ENCODE data around the gene NPEPL1.

Gene NPEPL1

DNA sequence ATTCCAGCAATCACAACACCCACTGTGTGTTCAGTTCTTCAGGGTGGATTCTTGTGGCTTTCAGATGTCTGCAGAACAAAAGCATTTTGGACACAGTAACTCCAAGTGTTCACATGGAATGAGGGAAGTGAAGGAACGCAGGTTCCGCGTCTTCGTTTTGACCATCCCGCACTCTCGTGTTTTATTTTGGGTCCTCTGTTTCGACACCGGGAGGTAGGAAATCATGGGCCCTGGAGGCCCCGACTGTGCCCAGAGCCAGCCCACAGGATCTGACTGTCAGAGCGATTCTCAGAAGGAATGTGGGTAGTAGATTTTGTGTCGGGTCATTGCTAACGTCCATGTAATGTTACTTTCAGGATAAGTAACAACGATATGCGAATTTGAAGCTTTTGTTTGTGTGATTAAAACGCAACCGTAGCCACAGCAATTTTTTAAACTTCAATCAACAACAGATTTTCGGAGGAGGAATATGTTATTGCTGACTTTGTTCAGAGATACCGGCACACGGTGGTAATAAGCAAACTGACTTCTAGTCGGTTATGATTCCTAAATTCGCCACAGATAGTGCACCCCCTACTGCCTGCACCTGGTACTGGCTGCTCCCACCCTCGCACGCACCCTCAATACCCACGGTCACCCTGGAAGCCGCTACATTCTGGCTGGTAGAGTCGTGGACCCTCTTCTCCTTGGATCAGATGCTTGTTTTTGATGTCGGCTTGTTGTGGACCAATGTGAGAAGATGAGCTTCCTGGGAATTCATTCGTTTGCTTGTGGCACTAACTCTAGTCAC is 10.5 kb downstream of the NPEPL1 start:
- no peak for DNase-seq

DNA sequence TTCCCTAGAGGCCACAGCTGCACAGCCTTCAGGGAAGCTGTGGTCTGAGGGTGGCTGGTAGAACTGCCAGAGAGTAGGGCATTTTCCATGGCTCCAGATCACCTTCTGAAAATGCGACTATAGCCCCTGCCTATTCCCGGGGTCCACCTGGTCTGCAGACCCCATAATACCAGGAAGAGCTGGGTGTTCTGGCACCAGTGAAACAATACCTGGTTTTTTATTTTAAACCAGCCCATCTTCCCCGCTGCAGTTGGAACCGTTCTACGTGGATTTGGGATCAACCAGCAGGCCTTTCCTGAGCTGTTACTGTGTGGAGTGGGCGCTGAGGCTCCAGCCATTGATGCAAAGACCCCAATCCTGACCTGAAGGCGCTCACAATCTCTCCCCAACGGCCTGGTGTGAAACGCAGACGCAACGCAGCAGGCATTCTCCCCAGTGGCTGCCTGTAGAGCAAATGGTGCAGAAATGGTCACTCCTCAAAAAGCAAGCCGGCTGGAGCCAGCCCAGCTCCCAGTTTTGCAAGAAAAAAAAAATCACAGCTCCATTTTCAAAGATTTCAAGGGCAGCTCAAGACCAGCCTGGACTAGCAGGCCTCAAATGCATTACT is 11.3 kb downstream of the NPEPL1 start:
- no peak for DNase-seq

GRCh38 chr20:58705208-58705926 is 12.8 kb downstream of the NPEPL1 start:
- DNase-seq, result no peak

DNA sequence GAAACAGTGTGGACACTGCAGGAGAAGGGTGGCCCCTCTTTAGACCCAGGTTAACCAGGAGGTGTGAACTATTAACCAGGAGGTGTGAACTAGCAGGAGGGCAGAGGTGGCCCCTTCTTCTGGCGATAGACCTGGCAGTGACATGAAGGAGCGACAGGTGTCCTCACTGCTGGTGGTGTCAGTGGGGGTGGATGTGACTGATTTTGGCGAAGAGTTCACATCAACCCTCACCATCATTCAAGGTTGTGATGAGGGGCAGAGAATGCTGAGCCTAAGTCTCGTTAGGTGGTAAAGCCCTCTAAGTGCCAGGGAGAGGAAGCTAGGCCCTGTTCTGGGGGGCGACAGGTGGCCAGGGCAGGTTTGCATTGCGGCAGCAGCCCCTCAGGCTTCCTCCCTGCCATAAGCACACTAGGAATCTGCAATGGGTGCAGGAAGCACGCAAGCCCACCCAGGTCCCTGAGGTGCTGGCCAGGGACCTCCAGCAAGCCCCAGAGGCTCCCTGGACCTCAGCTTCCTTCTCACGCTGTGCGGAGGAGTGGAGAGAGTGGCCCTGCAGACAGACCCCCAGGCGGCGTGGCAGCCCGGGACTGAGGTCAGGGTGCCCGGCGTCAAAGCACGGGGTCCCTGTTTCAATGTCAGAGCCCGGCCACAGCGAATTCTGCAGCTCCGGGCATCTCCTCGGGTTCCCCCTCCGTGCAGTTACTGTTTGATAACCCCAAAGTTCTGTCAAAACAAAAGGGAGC is 13.7 kb downstream of the NPEPL1 start:
- DNase-seq, result no peak

DNA sequence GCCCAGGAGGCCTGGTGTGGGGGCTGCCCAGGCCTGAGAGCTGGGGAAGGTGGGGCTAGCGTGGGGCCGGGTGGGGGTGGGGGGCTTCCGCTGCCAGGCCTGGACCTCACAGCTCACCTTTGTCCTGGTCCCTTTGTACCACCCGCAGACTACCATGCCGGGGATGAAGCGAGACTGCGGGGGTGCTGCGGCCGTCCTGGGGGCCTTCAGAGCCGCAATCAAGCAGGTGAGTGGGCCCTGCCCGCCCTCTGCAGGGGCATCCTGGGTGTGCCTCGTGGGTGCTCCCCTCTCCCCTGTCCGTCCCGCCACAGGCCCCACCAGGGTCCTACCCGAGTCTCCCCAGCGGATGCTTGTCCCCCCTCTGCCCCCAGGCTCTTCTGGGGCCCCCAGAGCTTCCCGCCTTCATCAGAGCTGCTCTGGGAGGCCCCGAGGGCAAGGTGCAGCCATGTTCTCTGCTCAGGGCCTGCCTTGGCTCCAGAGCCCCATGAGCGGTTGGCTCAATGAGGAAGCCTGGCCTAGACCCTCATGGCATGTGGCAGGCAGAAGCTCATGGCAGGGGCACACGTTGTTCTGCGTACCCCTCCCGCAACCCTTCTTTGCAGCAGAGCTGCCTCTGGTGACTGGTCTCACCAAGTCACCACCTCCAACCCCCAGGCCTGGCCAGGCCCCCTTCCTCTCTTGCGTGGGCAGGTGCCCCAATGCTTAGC is 14.5 kb downstream of the NPEPL1 start:
- DNase-seq, result no peak

- DNase-seq, result no peak
Measured at GRCh38 chr20:58707770-58708169, 15.2 kb downstream of the NPEPL1 start.

- DNase-seq, result no peak
Measured at GRCh38 chr20:58708246-58708931, 15.8 kb downstream of the NPEPL1 start.

DNA sequence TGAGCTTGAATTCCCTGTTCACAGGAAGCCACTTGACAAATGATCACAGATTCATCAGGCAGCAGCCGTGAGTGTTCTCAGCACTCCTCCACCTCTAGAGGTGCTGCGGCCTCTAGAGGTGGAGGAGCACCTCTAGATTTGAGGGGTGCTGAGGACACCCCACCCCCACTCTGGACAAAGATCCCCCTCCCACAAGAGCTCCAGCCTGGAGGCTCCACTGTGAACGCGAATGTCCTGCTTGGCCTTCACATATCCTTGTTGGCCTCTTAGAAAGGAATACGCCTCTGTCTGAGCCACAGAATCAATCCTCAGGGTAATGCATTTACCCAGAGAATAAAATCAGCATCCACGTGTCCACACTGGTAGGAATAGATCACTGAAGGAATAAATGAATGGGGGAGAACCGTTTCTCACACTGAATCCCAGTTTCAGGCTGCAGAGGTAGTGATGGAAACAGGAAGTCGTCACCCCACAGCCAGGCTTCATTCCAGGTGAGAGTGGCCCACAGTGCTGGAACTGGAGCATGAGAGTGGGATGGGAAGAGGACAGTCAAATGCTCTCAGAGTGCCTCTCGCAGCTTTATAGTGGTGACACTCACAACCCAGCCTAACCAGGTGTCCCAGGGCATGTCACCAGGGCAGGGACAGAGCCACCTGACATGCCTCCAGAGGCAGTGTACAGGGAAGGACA is 16.6 kb downstream of the NPEPL1 start:
- no peak for DNase-seq

DNA sequence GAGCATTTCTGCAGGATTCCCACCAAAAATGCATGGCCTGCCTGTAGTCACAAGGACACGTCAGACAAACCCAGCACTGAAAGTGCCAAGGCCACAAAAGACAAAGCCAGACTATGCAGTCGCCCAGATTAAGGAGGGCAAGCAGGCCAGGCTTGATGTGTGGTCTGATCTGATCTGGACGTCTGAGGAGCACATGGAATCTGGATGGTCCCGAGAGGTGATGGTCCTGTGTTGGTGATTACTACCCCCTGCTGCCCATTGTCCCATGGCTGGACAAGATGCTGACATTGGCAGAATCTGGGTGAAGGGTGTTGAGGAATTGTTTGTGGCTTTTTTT is 17.1 kb downstream of the NPEPL1 start:
- no peak for DNase-seq

DNA sequence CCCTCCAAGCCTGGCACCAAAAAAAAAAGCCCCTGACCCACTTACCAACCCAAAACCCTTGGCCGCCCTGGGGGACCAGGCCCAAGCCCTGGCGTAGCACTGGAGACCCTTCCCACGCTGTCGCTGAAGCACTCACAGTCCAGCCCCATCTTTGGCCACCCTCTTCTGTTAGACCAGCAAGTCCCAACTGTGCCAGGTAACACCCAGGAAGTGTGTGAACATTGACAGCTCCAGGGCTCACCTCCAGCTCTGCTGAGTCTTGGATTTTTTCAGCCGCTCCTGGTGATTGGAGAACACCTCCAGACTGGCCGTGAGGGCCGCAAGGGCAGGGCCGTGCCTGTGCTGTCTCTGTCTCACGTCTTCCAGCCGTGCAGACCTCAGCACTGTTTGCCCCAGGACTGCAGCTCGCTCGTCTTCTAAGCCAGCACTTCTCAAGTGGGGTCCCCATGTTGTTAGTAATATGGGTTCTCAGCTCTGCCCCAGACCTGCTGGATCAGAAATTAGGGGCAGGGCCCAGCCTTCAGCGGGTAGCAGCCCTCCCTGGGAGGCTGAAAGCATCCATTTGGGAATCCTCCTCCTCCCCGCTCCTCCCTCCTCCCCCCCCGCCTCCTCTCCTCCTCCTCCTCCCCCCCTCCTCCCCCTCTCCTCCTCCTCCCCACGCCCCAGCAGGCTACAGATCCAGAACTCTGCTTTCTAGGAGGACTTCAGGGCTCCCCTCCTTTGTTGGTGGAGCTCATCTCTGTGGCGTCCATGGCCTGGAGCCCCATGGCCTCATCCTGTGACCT is 18.1 kb downstream of the NPEPL1 start:
- DNase-seq, result no peak

GRCh38 chr20:58711266-58712051 is 18.9 kb downstream of the NPEPL1 start:
- DNase-seq, result no peak

DNA sequence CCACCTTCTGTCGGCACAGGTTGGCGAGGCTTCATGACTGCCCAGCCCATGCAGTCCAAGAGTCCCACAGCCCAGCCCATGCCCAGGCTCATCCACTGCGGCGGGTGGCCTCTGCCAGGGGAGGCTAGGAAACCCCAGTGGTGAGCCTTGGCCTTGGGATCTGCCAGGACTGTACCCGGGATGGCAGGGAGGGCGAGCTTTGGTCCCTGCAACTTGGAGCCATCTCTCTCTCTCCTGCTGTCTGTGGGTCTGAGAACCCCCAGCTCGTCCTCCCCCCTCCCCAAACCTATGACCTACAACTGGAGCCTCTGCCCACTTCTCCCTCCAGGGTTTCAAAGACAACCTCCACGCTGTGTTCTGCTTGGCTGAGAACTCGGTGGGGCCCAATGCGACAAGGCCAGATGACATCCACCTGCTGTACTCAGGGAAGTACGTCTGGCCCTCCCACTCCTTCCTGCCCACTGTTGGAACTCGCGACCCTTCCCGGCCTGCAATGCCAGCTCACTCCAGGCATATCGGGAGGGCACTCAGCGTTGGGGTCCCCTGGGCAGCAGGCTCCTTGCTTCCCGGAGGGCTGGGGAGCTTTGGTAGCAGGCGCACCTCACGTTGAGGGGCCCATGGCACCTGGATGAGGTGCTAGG is 19.7 kb downstream of the NPEPL1 start:
- DNase-seq, result no peak

GRCh38 chr20:58712806-58713731 is 20.5 kb downstream of the NPEPL1 start:
- no peak for DNase-seq

GRCh38 chr20:58713801-58714339 is 21.3 kb downstream of the NPEPL1 start:
- DNase-seq, result no peak

DNA sequence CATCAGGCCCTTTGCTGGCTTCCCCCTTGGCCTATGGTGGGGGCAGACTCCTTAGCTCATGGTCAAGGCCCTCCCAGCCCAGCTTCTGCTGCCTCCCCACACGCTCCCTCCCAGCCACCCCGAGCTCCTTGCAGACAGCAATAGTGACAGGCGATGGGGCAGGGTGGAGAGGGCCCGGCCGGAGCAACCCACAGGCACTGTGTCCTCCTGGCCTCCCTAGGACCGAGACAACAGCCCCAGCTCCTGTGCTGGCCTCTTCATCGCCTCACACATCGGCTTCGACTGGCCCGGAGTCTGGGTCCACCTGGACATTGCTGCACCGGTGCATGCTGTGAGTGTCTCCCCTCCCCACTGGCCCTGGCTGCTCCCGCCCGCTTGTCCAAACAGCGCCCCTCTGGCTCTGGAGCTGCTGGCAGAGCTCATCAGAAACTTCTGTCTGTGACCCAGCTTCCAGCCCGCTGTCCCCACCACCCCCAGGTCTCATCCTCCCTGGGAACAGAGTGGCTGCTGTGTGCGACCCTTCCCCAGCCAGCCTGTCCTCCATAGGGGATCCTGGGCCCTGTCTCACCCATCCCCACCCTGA is 21.8 kb downstream of the NPEPL1 start:
- DNase-seq, result no peak

- DNase-seq, result no peak
Measured at GRCh38 chr20:58714923-58715351, 22.3 kb downstream of the NPEPL1 start.

- no peak for DNase-seq
Measured at GRCh38 chr20:58715391-58715800, 22.8 kb downstream of the NPEPL1 start.

Measured in activated T-cell treated with anti-CD3 and anti-CD28 coated beads for 4 hours (primary cell).